Osteoblast (primary cell): ENCODE results near the gene PPP4R3B. TPM values are rescaled to one million over a fixed set of nuclear protein-coding genes. Genes with fewer than 3 reads are reported as not detected.

ENCODE experiments used
- DNase-seq: peaks from one replicate; pipeline ENCODE4 v3.0.0; 2011; ENCODE audit warnings: low spot score, mixed read lengths; ENCODE audit not compliant: insufficient read length; ENCODE audit errors: missing footprints
- H2AFZ ChIP-seq: 2 replicates; pipeline ENCODE4 v1.6.0; 2011; ENCODE audit warnings: mild to moderate bottlenecking, low read length
- H3K27ac ChIP-seq: 2 replicates; pipeline ENCODE4 v1.5.1; 2011; ENCODE audit warnings: mild to moderate bottlenecking, low read depth, low read length, moderate library complexity
- H3K27me3 ChIP-seq: 2 replicates; pipeline ENCODE4 v1.6.0; 2012; ENCODE audit warnings: mild to moderate bottlenecking, control low read depth, inconsistent platforms, low read length, moderate library complexity; ENCODE audit not compliant: insufficient read depth
- H3K36me3 ChIP-seq: 2 replicates; pipeline ENCODE4 v1.5.1; 2011; ENCODE audit warnings: mild to moderate bottlenecking, low read length, control low read depth, moderate library complexity; ENCODE audit not compliant: insufficient read depth
- H3K4me1 ChIP-seq: 2 replicates; pipeline ENCODE4 v1.5.1; 2011; ENCODE audit warnings: mild to moderate bottlenecking, low read length, control low read depth, moderate library complexity; ENCODE audit not compliant: insufficient read depth
- H3K4me2 ChIP-seq: 2 replicates; pipeline ENCODE4 v1.6.0; 2011; ENCODE audit warnings: mild to moderate bottlenecking, low read length; ENCODE audit not compliant: insufficient read depth
- H3K4me3 ChIP-seq: fragments of 200-600 bp; sonication (generic); 3 replicates; pipeline ENCODE4 v1.5.1; 2012; ENCODE audit warnings: mild to moderate bottlenecking, low read length, inconsistent platforms; ENCODE audit not compliant: insufficient read depth
- H3K79me2 ChIP-seq: 2 replicates; pipeline ENCODE4 v1.6.0; 2012; ENCODE audit warnings: mild to moderate bottlenecking, low read length, control low read depth, inconsistent platforms; ENCODE audit not compliant: insufficient read depth
- H3K9me3 ChIP-seq: 2 replicates; pipeline ENCODE4 v1.5.1; 2011; ENCODE audit warnings: low read depth, low read length, control low read depth
- H4K20me1 ChIP-seq: 2 replicates; pipeline ENCODE4 v1.6.0; 2012; ENCODE audit warnings: mild to moderate bottlenecking, low read length, control low read depth; ENCODE audit not compliant: insufficient read depth
- total RNA-seq: library from RNA; depleted of rRNA; stranded (reverse); fragments of >200 nt; gene quantifications from 2 replicates; pipeline ENCODE4 v1.2.3, GENCODE V29; 2012
- TF ChIP-seq, protein P1 (sequence below): IDR thresholded peaks from 2 replicates; pipeline ENCODE4 v1.5.1; 2011; ENCODE audit warnings: mild to moderate bottlenecking, low read depth, low read length, moderate library complexity; ENCODE audit errors: extremely low read depth

Gene PPP4R3B
- total RNA-seq, 1 donor, result 37.6 TPM

GRCh38 chr2:55530539-55531081 is 86.8 kb downstream of the PPP4R3B start:
- no peaks in the 10 kb centered on the region for H3K4me1 ChIP-seq
- TF ChIP-seq, protein P1, sequence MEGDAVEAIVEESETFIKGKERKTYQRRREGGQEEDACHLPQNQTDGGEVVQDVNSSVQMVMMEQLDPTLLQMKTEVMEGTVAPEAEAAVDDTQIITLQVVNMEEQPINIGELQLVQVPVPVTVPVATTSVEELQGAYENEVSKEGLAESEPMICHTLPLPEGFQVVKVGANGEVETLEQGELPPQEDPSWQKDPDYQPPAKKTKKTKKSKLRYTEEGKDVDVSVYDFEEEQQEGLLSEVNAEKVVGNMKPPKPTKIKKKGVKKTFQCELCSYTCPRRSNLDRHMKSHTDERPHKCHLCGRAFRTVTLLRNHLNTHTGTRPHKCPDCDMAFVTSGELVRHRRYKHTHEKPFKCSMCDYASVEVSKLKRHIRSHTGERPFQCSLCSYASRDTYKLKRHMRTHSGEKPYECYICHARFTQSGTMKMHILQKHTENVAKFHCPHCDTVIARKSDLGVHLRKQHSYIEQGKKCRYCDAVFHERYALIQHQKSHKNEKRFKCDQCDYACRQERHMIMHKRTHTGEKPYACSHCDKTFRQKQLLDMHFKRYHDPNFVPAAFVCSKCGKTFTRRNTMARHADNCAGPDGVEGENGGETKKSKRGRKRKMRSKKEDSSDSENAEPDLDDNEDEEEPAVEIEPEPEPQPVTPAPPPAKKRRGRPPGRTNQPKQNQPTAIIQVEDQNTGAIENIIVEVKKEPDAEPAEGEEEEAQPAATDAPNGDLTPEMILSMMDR, result no peak
- no peak overlapping the region for H2AFZ ChIP-seq
- H3K27ac ChIP-seq, result no peak overlapping the region
- no peak overlapping the region for H3K4me2 ChIP-seq
- H4K20me1 ChIP-seq, result no peaks in the 10 kb centered on the region
- no peak overlapping the region for H3K4me3 ChIP-seq
- no peaks in the 10 kb centered on the region for H3K27me3 ChIP-seq
- H3K36me3 ChIP-seq, result peaks cover 43% of the 10 kb centered on the region
- no peak for DNase-seq
- no peaks in the 10 kb centered on the region for H3K79me2 ChIP-seq
- no peaks in the 10 kb centered on the region for H3K9me3 ChIP-seq

GRCh38 chr2:55526174-55526573 is 91.2 kb downstream of the PPP4R3B start:
- TF ChIP-seq, protein P1, result no peak
- Histone ChIP-seq H3K27ac (no peak overlapping the region), H3K79me2 (peaks cover 2% of the 10 kb centered on the region), H3K36me3 (peaks cover 54% of the 10 kb centered on the region), H3K9me3 (no peaks in the 10 kb centered on the region), H4K20me1 (no peaks in the 10 kb centered on the region), H3K4me2 (no peak overlapping the region), H2AFZ (no peak overlapping the region), H3K27me3 (no peaks in the 10 kb centered on the region), H3K4me1 (peaks cover 1% of the 10 kb centered on the region), H3K4me3 (no peak overlapping the region)
- DNase-seq, result no peak

DNA sequence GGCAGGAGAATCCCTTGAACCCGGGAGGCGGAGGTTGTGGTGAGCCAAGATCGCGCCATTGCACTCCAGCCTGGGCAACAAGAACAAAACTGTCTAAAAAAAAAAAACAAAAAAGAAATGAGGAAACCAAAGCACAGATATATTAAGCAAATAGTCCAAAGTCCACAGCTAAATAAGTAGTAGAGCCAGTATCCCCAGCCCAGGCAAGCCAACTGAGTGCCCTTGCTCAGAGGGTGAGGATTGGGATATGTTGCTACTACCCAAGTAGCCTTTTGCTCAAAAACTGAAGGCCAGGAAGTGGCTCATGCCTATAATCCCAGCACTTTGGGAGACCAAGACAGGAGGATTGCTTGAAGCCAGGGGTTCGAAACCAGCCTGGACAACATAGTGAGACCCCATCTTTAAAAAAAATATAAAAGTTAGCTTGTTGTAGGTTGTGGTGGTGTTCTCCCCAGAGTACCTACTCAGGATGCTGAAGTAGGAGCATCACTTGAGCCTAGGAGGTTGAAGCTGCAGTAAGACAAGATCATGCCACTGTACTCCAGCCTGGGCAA is 92.5 kb downstream of the PPP4R3B start:
- no peaks in the 10 kb centered on the region for H3K9me3 ChIP-seq
- TF ChIP-seq, protein P1, result no peak

GRCh38 chr2:55519938-55520885 is 97.2 kb downstream of the PPP4R3B start:
- H4K20me1 ChIP-seq, result no peaks in the 10 kb centered on the region
- DNase-seq, result peak; percentile 14
- H3K36me3 ChIP-seq, result peaks cover 23% of the 10 kb centered on the region
- TF ChIP-seq, protein P1, result no peak
- H3K27ac ChIP-seq, result peak overlapping the region; percentile 91
- H3K9me3 ChIP-seq, result no peaks in the 10 kb centered on the region
- peaks cover 21% of the 10 kb centered on the region for H3K79me2 ChIP-seq
- H3K4me3 ChIP-seq, result peak overlapping the region; percentile 87
- no peaks in the 10 kb centered on the region for H3K27me3 ChIP-seq
- H2AFZ ChIP-seq, result peak overlapping the region; percentile 84
- peaks cover 10% of the 10 kb centered on the region for H3K4me1 ChIP-seq
- H3K4me2 ChIP-seq, result peak overlapping the region; percentile 97

More for the DNA sequence above, 92.5 kb downstream of the PPP4R3B start:
- no peak for DNase-seq
- H3K79me2 ChIP-seq, result peaks cover 14% of the 10 kb centered on the region
- peaks cover 10% of the 10 kb centered on the region for H3K4me1 ChIP-seq
- H3K36me3 ChIP-seq, result peaks cover 43% of the 10 kb centered on the region
- no peak overlapping the region for H3K27ac ChIP-seq
- H3K27me3 ChIP-seq, result no peaks in the 10 kb centered on the region
- H3K4me3 ChIP-seq, result no peak overlapping the region
- no peak overlapping the region for H3K4me2 ChIP-seq
- no peak overlapping the region for H2AFZ ChIP-seq
- H4K20me1 ChIP-seq, result no peaks in the 10 kb centered on the region
